Neural cell (in vitro differentiated cells): ENCODE measurements around the gene TRIM45. TPM values are rescaled to one million over a fixed set of nuclear protein-coding genes. Genes with fewer than 3 reads are reported as not detected.

Experiments
- H2AFZ ChIP-seq: fragments of 200-600, 300-800 bp; sonication (generic), shearing (Covaris generic); 2 replicates; pipeline ENCODE4 v1.6.0; 2014; ENCODE audit warnings: low read depth, mild to moderate bottlenecking, antibody characterized with exemption, low read length, moderate library complexity
- H3F3A ChIP-seq: fragments of 200-600 bp; shearing (Covaris generic); 2 replicates; pipeline ENCODE4 v1.6.1; 2016; ENCODE audit warnings: mild to moderate bottlenecking, moderate library complexity, mixed read lengths, antibody characterized with exemption, low read length; ENCODE audit not compliant: insufficient read depth, poor library complexity, severe bottlenecking
- H3K27ac ChIP-seq: fragments of 200-600, 300-800 bp; sonication (generic), shearing (Covaris generic); 2 replicates; pipeline ENCODE4 v1.5.1; 2014; ENCODE audit warnings: mild to moderate bottlenecking, low read length, moderate library complexity
- H3K27me3 ChIP-seq: fragments of 300-800, 200-600 bp; sonication (generic), shearing (Covaris generic); 2 replicates; pipeline ENCODE4 v1.6.0; 2014; ENCODE audit warnings: mild to moderate bottlenecking, low read depth, low read length, moderate library complexity; ENCODE audit not compliant: insufficient read depth
- H3K36me3 ChIP-seq: fragments of 300-800, 200-600 bp; sonication (generic), shearing (Covaris generic); 2 replicates; pipeline ENCODE4 v1.5.1; 2014; ENCODE audit warnings: mild to moderate bottlenecking, antibody characterized with exemption, low read length, moderate library complexity; ENCODE audit not compliant: insufficient read depth
- H3K4me2 ChIP-seq: fragments of 300-800, 200-600 bp; sonication (generic), shearing (Covaris generic); 2 replicates; pipeline ENCODE4 v1.6.0; 2014; ENCODE audit warnings: mild to moderate bottlenecking, low read length
- H3K4me3 ChIP-seq: fragments of 300-800, 200-600 bp; sonication (generic), shearing (Covaris generic); 2 replicates; pipeline ENCODE4 v1.5.1; 2014; ENCODE audit warnings: mild to moderate bottlenecking, low read length, moderate library complexity
- H3K79me2 ChIP-seq: fragments of 200-600 bp; shearing (Covaris generic); replicated peaks from 2 replicates; pipeline ENCODE4 v1.6.0; 2014; ENCODE audit warnings: mild to moderate bottlenecking, low read length, moderate library complexity; ENCODE audit not compliant: insufficient read depth
- H3K9ac ChIP-seq: fragments of 300-800, 200-600 bp; sonication (generic), shearing (Covaris generic); 2 replicates; pipeline ENCODE4 v1.6.1; 2016; ENCODE audit warnings: mild to moderate bottlenecking, low read length, mixed read lengths
- H3K9me2 ChIP-seq: fragments of 200-600 bp; shearing (Covaris generic); 2 replicates; pipeline ENCODE4 v1.6.1; 2016; ENCODE audit warnings: mild to moderate bottlenecking, low read length, mixed read lengths; ENCODE audit not compliant: insufficient read depth
- H3K9me3 ChIP-seq: fragments of 200-600, 300-800 bp; sonication (generic), shearing (Covaris generic); 2 replicates; pipeline ENCODE4 v1.6.1; 2016; ENCODE audit warnings: mild to moderate bottlenecking, mixed run types, low read length, moderate library complexity, mixed read lengths
- H4K20me1 ChIP-seq: fragments of 200-600 bp; shearing (Covaris generic); 2 replicates; pipeline ENCODE4 v1.6.1; 2016; ENCODE audit warnings: mild to moderate bottlenecking, mixed run types; ENCODE audit not compliant: insufficient read depth
- EP300 ChIP-seq: fragments of 450-650 bp; conservative IDR thresholded peaks from 2 replicates; pipeline ENCODE4 v1.6.1; 2014; ENCODE audit warnings: antibody characterized with exemption, mild to moderate bottlenecking, moderate library complexity; ENCODE audit not compliant: poor library complexity, severe bottlenecking
- EZH2 ChIP-seq: fragments of 200-600, 300-800 bp; shearing (Covaris generic), sonication (generic); IDR thresholded peaks from 2 replicates; pipeline ENCODE4 v1.6.1; 2014; ENCODE audit warnings: antibody characterized with exemption, low read length, borderline replicate concordance, mild to moderate bottlenecking; ENCODE audit not compliant: insufficient read depth, poor library complexity, severe bottlenecking
- MXI1 ChIP-seq: fragments of 450-650 bp; conservative IDR thresholded peaks from 2 replicates; pipeline ENCODE4 v1.6.1; 2014; ENCODE audit warnings: antibody characterized with exemption, mild to moderate bottlenecking; ENCODE audit not compliant: poor library complexity, severe bottlenecking
- POLR2AphosphoS5 ChIP-seq: IDR thresholded peaks from 2 replicates; pipeline ENCODE4 v1.6.1; 2012
- RAD21 ChIP-seq: fragments of 450-650 bp; conservative IDR thresholded peaks from 2 replicates; pipeline ENCODE4 v1.6.1; 2014; ENCODE audit warnings: antibody characterized with exemption, mild to moderate bottlenecking, moderate library complexity
- REST ChIP-seq: IDR thresholded peaks from 2 replicates; pipeline ENCODE4 v1.6.1; 2012; ENCODE audit warnings: borderline replicate concordance
- SMC3 ChIP-seq: fragments of 450-650 bp; conservative IDR thresholded peaks from 2 replicates; pipeline ENCODE4 v1.6.1; 2014; ENCODE audit warnings: antibody characterized with exemption, mild to moderate bottlenecking, moderate library complexity; ENCODE audit not compliant: poor library complexity
- TAF1 ChIP-seq: IDR thresholded peaks from 2 replicates; pipeline ENCODE4 v1.6.1; 2012; ENCODE audit warnings: low read depth
- polyA plus RNA-seq: library from polyadenylated mRNA; depleted of rRNA; stranded (reverse); fragments of >200 nt; gene quantifications from 2 replicates; pipeline ENCODE4 v1.2.3, GENCODE V29; 2014
- TF ChIP-seq, protein P1 (sequence below): fragments of 450-650 bp; IDR thresholded peaks from 2 replicates; pipeline ENCODE4 v1.5.1; 2014; ENCODE audit warnings: antibody characterized with exemption, mild to moderate bottlenecking, moderate library complexity; ENCODE audit not compliant: poor library complexity, severe bottlenecking

The TRIM45 gene
- polyA plus RNA-seq, 1 donor from 2014 or later, result 4.9 TPM

GRCh38 chr1:117106478-117106877, 15.1 kb downstream of the TRIM45 start:
- H3F3A ChIP-seq, result no peaks in the 10 kb centered on the region
- H3K36me3 ChIP-seq, result no peaks in the 10 kb centered on the region
- H3K79me2 ChIP-seq, result no peaks in the 10 kb centered on the region
- H2AFZ ChIP-seq, result no peak overlapping the region
- no peak for TF ChIP-seq POLR2AphosphoS5
- TF ChIP-seq SMC3, result no peak
- TF ChIP-seq EZH2, result no peak
- no peak for TF ChIP-seq EP300
- TF ChIP-seq, protein P1, sequence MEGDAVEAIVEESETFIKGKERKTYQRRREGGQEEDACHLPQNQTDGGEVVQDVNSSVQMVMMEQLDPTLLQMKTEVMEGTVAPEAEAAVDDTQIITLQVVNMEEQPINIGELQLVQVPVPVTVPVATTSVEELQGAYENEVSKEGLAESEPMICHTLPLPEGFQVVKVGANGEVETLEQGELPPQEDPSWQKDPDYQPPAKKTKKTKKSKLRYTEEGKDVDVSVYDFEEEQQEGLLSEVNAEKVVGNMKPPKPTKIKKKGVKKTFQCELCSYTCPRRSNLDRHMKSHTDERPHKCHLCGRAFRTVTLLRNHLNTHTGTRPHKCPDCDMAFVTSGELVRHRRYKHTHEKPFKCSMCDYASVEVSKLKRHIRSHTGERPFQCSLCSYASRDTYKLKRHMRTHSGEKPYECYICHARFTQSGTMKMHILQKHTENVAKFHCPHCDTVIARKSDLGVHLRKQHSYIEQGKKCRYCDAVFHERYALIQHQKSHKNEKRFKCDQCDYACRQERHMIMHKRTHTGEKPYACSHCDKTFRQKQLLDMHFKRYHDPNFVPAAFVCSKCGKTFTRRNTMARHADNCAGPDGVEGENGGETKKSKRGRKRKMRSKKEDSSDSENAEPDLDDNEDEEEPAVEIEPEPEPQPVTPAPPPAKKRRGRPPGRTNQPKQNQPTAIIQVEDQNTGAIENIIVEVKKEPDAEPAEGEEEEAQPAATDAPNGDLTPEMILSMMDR, result no peak
- no peak for TF ChIP-seq REST
- TF ChIP-seq MXI1, result no peak
- no peak for TF ChIP-seq TAF1
- no peak for TF ChIP-seq RAD21
- H3K27ac ChIP-seq, result no peak overlapping the region
- no peaks in the 10 kb centered on the region for H3K9me3 ChIP-seq
- no peak overlapping the region for H3K4me3 ChIP-seq
- H3K9ac ChIP-seq, result no peak overlapping the region
- H3K9me2 ChIP-seq, result no peaks in the 10 kb centered on the region
- H3K4me2 ChIP-seq, result no peak overlapping the region
- H4K20me1 ChIP-seq, result no peaks in the 10 kb centered on the region
- H3K27me3 ChIP-seq, result no peaks in the 10 kb centered on the region

DNA sequence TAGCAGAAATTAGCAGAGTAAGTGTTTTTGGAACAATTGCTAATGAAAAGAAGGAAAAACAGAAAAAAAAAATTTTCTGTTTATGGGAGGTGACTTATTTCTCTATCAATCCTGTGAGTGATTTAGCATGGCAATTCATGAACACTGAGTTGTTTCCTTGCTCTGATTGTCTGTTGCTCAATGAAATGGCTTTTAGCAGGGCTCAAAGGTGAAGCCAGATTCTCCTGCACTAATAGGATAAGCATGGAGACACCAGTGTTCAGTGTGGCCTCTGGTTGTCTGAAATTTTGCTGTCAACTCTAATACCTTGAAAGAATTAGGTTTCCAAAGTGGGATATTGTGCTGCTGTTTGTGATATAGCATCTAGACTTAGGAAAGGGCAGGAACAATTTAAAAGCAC, 15.8 kb downstream of the TRIM45 start:
- H4K20me1 ChIP-seq, result no peaks in the 10 kb centered on the region
- TF ChIP-seq SMC3 (no peak), MXI1 (no peak), REST (no peak), EZH2 (no peak)
- TF ChIP-seq, protein P1, result no peak
- H3F3A ChIP-seq, result no peaks in the 10 kb centered on the region
- no peak overlapping the region for H2AFZ ChIP-seq
- no peaks in the 10 kb centered on the region for H3K27me3 ChIP-seq
- no peaks in the 10 kb centered on the region for H3K9me3 ChIP-seq
- H3K9me2 ChIP-seq, result no peaks in the 10 kb centered on the region
- H3K27ac ChIP-seq, result no peak overlapping the region
- H3K79me2 ChIP-seq, result no peaks in the 10 kb centered on the region
- no peak overlapping the region for H3K4me3 ChIP-seq
- H3K4me2 ChIP-seq, result no peak overlapping the region
- H3K36me3 ChIP-seq, result no peaks in the 10 kb centered on the region
- no peak overlapping the region for H3K9ac ChIP-seq
